Neural progenitor cell (in vitro differentiated cells): ENCODE results near the gene NSUN4. TPM values are rescaled to one million over a fixed set of nuclear protein-coding genes. Genes with fewer than 3 reads are reported as not detected.

Experiments
- DNase-seq: peaks from one replicate; pipeline ENCODE4 v3.0.0-alpha.2; 2016; ENCODE audit warnings: low spot score
- H2AFZ ChIP-seq: fragments of 200-600 bp; sonication (generic); replicated peaks from 2 replicates; pipeline ENCODE4 v1.6.1; 2016; ENCODE audit warnings: antibody characterized with exemption
- H3F3A ChIP-seq: fragments of 200-600 bp; sonication (generic); 2 replicates; pipeline ENCODE4 v1.6.1; 2016; ENCODE audit warnings: antibody characterized with exemption, low read depth
- H3K27ac ChIP-seq: fragments of 200-600 bp; sonication (generic); 2 replicates; pipeline ENCODE4 v1.5.1; 2016; ENCODE audit warnings: mild to moderate bottlenecking
- H3K27me3 ChIP-seq: fragments of 200-600 bp; sonication (generic); 2 replicates; pipeline ENCODE4 v1.6.1; 2016; ENCODE audit warnings: mild to moderate bottlenecking, moderate library complexity
- H3K36me3 ChIP-seq: fragments of 200-600 bp; sonication (generic); 2 replicates; pipeline ENCODE4 v1.5.1; 2016
- H3K4me1 ChIP-seq: fragments of 200-600 bp; sonication (generic); 2 replicates; pipeline ENCODE4 v1.6.1; 2016; ENCODE audit warnings: mixed run types
- H3K4me2 ChIP-seq: fragments of 200-600 bp; sonication (generic); 2 replicates; pipeline ENCODE4 v1.6.1; 2016
- H3K4me3 ChIP-seq: fragments of 200-600 bp; sonication (generic); 2 replicates; pipeline ENCODE4 v1.5.1; 2016
- H3K79me2 ChIP-seq: fragments of 200-600 bp; sonication (generic); 2 replicates; pipeline ENCODE4 v1.6.1; 2016; ENCODE audit warnings: low read depth
- H3K9ac ChIP-seq: fragments of 200-600 bp; sonication (generic); 2 replicates; pipeline ENCODE4 v1.6.1; 2016
- H3K9me3 ChIP-seq: fragments of 200-600 bp; sonication (generic); 2 replicates; pipeline ENCODE4 v1.5.1; 2016; ENCODE audit warnings: low read depth
- H4K20me1 ChIP-seq: fragments of 200-600 bp; sonication (generic); 2 replicates; pipeline ENCODE4 v1.6.1; 2016; ENCODE audit warnings: low read depth
- H3K27ac Mint-ChIP-seq: 3 replicates; pipeline ENCODE4 v1.8.0; 2021; ENCODE audit warnings: mixed read lengths
- H3K27me3 Mint-ChIP-seq: 2 replicates; pipeline ENCODE4 v1.8.0; 2022; ENCODE audit warnings: low read depth, mild to moderate bottlenecking, inconsistent platforms, moderate library complexity, mixed read lengths; ENCODE audit not compliant: insufficient read depth
- H3K36me3 Mint-ChIP-seq: 3 replicates; pipeline ENCODE4 v1.8.0; 2021; ENCODE audit warnings: mixed read lengths
- H3K4me1 Mint-ChIP-seq: 3 replicates; pipeline ENCODE4 v1.8.0; 2021; ENCODE audit warnings: mixed read lengths
- H3K4me3 Mint-ChIP-seq: 3 replicates; pipeline ENCODE4 v1.8.0; 2021; ENCODE audit warnings: mild to moderate bottlenecking, moderate library complexity, mixed read lengths
- H3K9me3 Mint-ChIP-seq: 3 replicates; pipeline ENCODE4 v1.8.0; 2020; ENCODE audit warnings: mixed read lengths
- EZH2 ChIP-seq: fragments of 200-600 bp; sonication (generic); IDR thresholded peaks from 2 replicates; pipeline ENCODE4 v1.6.1; 2017; ENCODE audit warnings: antibody characterized with exemption, mild to moderate bottlenecking, moderate library complexity
- EZH2phosphoT487 ChIP-seq: fragments of 200-600 bp; sonication (generic); IDR thresholded peaks from 2 replicates; pipeline ENCODE4 v1.6.1; 2017; ENCODE audit warnings: antibody characterized with exemption
- total RNA-seq: library from RNA; depleted of rRNA; stranded (reverse); fragments of >200 nt; gene quantifications from 2 replicates; pipeline ENCODE4 v1.2.3, GENCODE V29; 2015; ENCODE audit warnings: low replicate concordance
- TF ChIP-seq, protein P1 (sequence below): fragments of 200-600 bp; sonication (generic); IDR thresholded peaks from 2 replicates; pipeline ENCODE4 v1.5.1; 2017; ENCODE audit warnings: antibody characterized with exemption, mild to moderate bottlenecking

NSUN4 gene
- total RNA-seq, 1 donor from 2014 or later, result 12.4 TPM

DNA sequence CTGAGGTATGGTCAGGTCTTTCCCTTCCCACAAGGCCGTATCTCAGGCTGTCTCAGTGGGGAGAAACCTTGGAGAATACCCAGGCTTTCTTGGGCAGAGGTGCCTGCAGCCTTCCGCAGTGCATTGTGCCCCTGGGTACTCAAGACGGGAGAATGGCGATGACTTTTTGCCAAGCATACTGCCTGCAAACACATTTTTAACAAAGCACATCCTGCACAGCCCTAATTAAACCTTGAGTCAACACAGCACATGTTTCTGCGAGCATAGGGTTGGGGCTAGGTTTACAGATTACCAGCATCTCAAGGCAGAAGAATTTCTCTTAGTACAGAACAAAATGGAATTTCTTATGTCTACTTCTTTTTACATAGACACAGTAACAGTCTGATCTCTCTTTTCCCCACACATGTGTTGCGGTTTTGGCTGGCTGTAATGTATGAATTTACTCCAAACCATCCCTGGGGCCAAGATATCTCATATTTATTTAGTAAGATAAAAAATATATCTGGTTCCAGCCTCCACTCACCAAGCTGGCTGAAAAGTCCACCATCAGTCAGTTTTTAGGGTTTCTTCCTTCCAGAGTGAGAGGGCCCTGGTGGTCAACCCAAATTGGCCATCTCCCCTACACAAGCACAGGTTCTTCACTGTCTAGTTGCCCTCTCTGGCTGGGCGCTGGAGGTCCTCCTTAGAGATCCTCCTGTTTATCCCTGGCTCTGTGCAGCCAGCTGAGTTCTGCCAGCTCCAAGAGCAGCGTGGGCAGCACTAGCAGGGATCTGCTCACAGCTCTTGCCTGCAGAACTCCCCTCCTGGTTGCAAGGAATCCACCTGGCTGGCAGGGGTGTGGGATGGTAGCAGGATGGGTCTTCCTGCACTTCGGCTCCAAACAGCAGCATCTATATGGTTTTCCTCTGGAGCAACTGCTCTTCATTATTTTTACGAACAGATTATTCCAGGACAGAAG, 56.1 kb downstream of the NSUN4 start:
- Mint-ChIP-seq H3K4me3 (no peak overlapping the region), H3K27me3 (peaks cover 45% of the 10 kb centered on the region), H3K27ac (no peak overlapping the region), H3K36me3 (peaks cover 3% of the 10 kb centered on the region), H3K4me1 (peaks cover 29% of the 10 kb centered on the region), H3K9me3 (peaks cover 19% of the 10 kb centered on the region)
- H3K27me3 ChIP-seq, result peaks cover 23% of the 10 kb centered on the region
- H2AFZ ChIP-seq, result no peak overlapping the region
- H3K4me1 ChIP-seq, result peaks cover 21% of the 10 kb centered on the region
- H3K36me3 ChIP-seq, result no peaks in the 10 kb centered on the region
- TF ChIP-seq EZH2 (no peak), EZH2phosphoT487 (no peak)
- no peak overlapping the region for H3K4me2 ChIP-seq
- H3K9ac ChIP-seq, result no peak overlapping the region
- peaks cover 28% of the 10 kb centered on the region for H4K20me1 ChIP-seq
- no peak overlapping the region for H3K4me3 ChIP-seq
- DNase-seq, result no peak
- peaks cover 22% of the 10 kb centered on the region for H3K79me2 ChIP-seq
- peaks cover 16% of the 10 kb centered on the region for H3F3A ChIP-seq
- no peaks in the 10 kb centered on the region for H3K9me3 ChIP-seq
- no peak overlapping the region for H3K27ac ChIP-seq

DNA sequence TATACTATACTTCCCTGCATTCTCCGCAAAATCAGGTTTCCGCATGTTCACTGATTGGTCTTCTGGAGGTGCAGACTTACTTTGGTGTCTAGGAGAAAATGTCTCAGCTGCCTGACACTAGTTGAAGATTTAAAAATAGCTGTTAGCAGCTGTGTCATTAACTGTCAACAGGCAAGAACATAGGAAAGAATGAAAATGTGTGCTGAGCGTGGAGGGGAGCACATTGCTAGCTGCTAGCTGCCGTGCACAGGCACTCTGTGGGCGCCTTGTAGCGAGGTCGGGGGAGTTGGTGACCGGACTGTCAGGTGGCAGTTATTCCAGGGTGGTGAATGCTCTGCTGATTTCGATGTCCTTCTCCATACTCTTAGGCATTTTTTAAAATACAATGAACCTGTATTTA, 58.7 kb downstream of the NSUN4 start:
- H3K4me1 Mint-ChIP-seq, result peaks cover 24% of the 10 kb centered on the region
- H3K4me3 Mint-ChIP-seq, result no peak overlapping the region
- DNase-seq, result no peak

DNA sequence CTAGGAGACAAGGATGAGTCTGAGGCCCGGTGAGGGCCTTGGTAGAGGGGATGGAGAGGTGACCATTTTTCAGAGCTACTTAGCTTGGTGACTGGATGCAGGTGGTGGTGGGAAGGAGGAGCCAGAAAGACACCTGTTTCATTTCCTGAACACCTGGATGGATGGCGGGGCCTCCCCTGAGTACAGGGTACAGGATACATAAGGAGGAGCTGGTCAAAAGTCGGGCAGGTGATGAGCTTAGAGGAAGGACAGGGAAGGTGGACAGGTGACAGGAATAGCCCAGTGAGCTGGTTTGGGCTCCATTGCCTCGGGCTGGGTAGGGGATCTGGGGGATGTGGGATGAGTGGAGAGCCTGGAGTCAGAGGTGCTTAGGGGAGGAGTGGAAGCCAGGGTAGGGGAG, 59.8 kb downstream of the NSUN4 start:
- Histone ChIP-seq H3K27me3 (peaks cover 13% of the 10 kb centered on the region), H3K36me3 (no peaks in the 10 kb centered on the region), H2AFZ (no peak overlapping the region), H3K4me2 (no peak overlapping the region), H3F3A (peaks cover 10% of the 10 kb centered on the region), H3K9ac (no peak overlapping the region), H3K27ac (no peak overlapping the region), H3K79me2 (peaks cover 15% of the 10 kb centered on the region), H3K4me3 (no peak overlapping the region), H3K9me3 (no peaks in the 10 kb centered on the region), H3K4me1 (peaks cover 2% of the 10 kb centered on the region), H4K20me1 (peaks cover 25% of the 10 kb centered on the region)
- Mint-ChIP-seq H3K4me1 (peaks cover 14% of the 10 kb centered on the region), H3K4me3 (no peak overlapping the region), H3K9me3 (no peaks in the 10 kb centered on the region), H3K36me3 (no peaks in the 10 kb centered on the region), H3K27me3 (peaks cover 30% of the 10 kb centered on the region), H3K27ac (peak overlapping the region; percentile 62)
- no peak for DNase-seq
- no peak for TF ChIP-seq EZH2
- TF ChIP-seq EZH2phosphoT487, result no peak
- TF ChIP-seq, protein P1, sequence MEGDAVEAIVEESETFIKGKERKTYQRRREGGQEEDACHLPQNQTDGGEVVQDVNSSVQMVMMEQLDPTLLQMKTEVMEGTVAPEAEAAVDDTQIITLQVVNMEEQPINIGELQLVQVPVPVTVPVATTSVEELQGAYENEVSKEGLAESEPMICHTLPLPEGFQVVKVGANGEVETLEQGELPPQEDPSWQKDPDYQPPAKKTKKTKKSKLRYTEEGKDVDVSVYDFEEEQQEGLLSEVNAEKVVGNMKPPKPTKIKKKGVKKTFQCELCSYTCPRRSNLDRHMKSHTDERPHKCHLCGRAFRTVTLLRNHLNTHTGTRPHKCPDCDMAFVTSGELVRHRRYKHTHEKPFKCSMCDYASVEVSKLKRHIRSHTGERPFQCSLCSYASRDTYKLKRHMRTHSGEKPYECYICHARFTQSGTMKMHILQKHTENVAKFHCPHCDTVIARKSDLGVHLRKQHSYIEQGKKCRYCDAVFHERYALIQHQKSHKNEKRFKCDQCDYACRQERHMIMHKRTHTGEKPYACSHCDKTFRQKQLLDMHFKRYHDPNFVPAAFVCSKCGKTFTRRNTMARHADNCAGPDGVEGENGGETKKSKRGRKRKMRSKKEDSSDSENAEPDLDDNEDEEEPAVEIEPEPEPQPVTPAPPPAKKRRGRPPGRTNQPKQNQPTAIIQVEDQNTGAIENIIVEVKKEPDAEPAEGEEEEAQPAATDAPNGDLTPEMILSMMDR, result no peak

More for the DNA sequence above, 58.7 kb downstream of the NSUN4 start:
- Mint-ChIP-seq H3K27me3 (peaks cover 40% of the 10 kb centered on the region), H3K27ac (no peak overlapping the region), H3K9me3 (peaks cover 2% of the 10 kb centered on the region), H3K36me3 (no peaks in the 10 kb centered on the region)
- peaks cover 10% of the 10 kb centered on the region for H3K4me1 ChIP-seq
- TF ChIP-seq, protein P1, result no peak
- TF ChIP-seq EZH2phosphoT487, result no peak
- no peak for TF ChIP-seq EZH2
- H4K20me1 ChIP-seq, result peaks cover 30% of the 10 kb centered on the region
- no peaks in the 10 kb centered on the region for H3K36me3 ChIP-seq
- H3K9me3 ChIP-seq, result no peaks in the 10 kb centered on the region
- H3K27ac ChIP-seq, result no peak overlapping the region
- H2AFZ ChIP-seq, result no peak overlapping the region
- peaks cover 23% of the 10 kb centered on the region for H3K27me3 ChIP-seq
- H3K4me3 ChIP-seq, result no peak overlapping the region
- peaks cover 22% of the 10 kb centered on the region for H3K79me2 ChIP-seq
- H3K9ac ChIP-seq, result no peak overlapping the region
- peaks cover 8% of the 10 kb centered on the region for H3F3A ChIP-seq
- no peak overlapping the region for H3K4me2 ChIP-seq
